GM23338 (cell line): ENCODE measurements around the gene PPP2R2B. TPM values are rescaled to one million over a fixed set of nuclear protein-coding genes. Genes with fewer than 3 reads are reported as not detected.

ENCODE experiments used
- ATAC-seq: fragments of 200-7000 bp; cut with Tn5 transposase; 3 replicates; pipeline ENCODE4 v1.9.1; 2020
- DNase-seq: peaks from one replicate; pipeline ENCODE4 v3.0.0-alpha.2; 2015; ENCODE audit warnings: low spot score
- H2AFZ ChIP-seq: fragments of 200-600 bp; sonication (generic); 2 replicates; pipeline ENCODE4 v1.8.0; 2016; ENCODE audit warnings: antibody characterized with exemption, mild to moderate bottlenecking, moderate library complexity
- H3F3A ChIP-seq: fragments of 200-600 bp; sonication (generic); replicated peaks from 2 replicates; pipeline ENCODE4 v1.8.0; 2017; ENCODE audit warnings: antibody characterized with exemption, mixed run types, low read depth
- H3K27ac ChIP-seq: fragments of 200-600 bp; sonication (generic); 2 replicates; pipeline ENCODE4 v1.6.1; 2016; ENCODE audit warnings: low read depth
- H3K27me3 ChIP-seq: fragments of 200-600 bp; sonication (generic); 2 replicates; pipeline ENCODE4 v1.8.0; 2016; ENCODE audit warnings: mild to moderate bottlenecking, mixed run types, moderate library complexity; ENCODE audit not compliant: insufficient read depth
- H3K36me3 ChIP-seq: fragments of 200-600 bp; sonication (generic); 2 replicates; pipeline ENCODE4 v1.8.0; 2016; ENCODE audit warnings: mild to moderate bottlenecking; ENCODE audit not compliant: insufficient read depth
- H3K4me1 ChIP-seq: fragments of 200-600 bp; sonication (generic); 2 replicates; pipeline ENCODE4 v1.8.0; 2016; ENCODE audit warnings: mild to moderate bottlenecking, moderate library complexity; ENCODE audit not compliant: insufficient read depth
- H3K4me2 ChIP-seq: fragments of 200-600 bp; sonication (generic); 2 replicates; pipeline ENCODE4 v1.7.1; 2017; ENCODE audit warnings: mixed run types
- H3K4me3 ChIP-seq: fragments of 200-600 bp; sonication (generic); 2 replicates; pipeline ENCODE4 v1.6.1; 2016; ENCODE audit warnings: mixed run types
- H3K79me2 ChIP-seq: fragments of 200-600 bp; sonication (generic); replicated peaks from 2 replicates; pipeline ENCODE4 v1.8.0; 2017; ENCODE audit warnings: mild to moderate bottlenecking; ENCODE audit not compliant: insufficient read depth
- H3K9me2 ChIP-seq: fragments of 200-600 bp; sonication (generic); 2 replicates; pipeline ENCODE4 v1.8.0; 2017; ENCODE audit not compliant: insufficient read depth
- H4K20me1 ChIP-seq: fragments of 200-600 bp; sonication (generic); replicated peaks from 2 replicates; pipeline ENCODE4 v1.8.0; 2017; ENCODE audit warnings: mild to moderate bottlenecking; ENCODE audit not compliant: insufficient read depth
- H3K27ac Mint-ChIP-seq: 2 replicates; pipeline ENCODE4 v1.8.0; 2020; ENCODE audit warnings: inconsistent platforms, mild to moderate bottlenecking, moderate library complexity, mixed read lengths
- H3K27me3 Mint-ChIP-seq: 3 replicates; pipeline ENCODE4 v1.8.0; 2022; ENCODE audit warnings: low read depth, mild to moderate bottlenecking, moderate library complexity, mixed read lengths, inconsistent platforms; ENCODE audit not compliant: insufficient read depth, poor library complexity
- H3K36me3 Mint-ChIP-seq: 3 replicates; pipeline ENCODE4 v1.8.0; 2021; ENCODE audit warnings: low read depth, mild to moderate bottlenecking, inconsistent platforms, moderate library complexity, mixed read lengths
- H3K4me1 Mint-ChIP-seq: 3 replicates; pipeline ENCODE4 v1.8.0; 2020; ENCODE audit warnings: mild to moderate bottlenecking, inconsistent platforms, mixed read lengths
- H3K4me3 Mint-ChIP-seq: 3 replicates; pipeline ENCODE4 v1.8.0; 2021; ENCODE audit warnings: moderate library complexity, mild to moderate bottlenecking, inconsistent platforms, mixed read lengths
- H3K9me3 Mint-ChIP-seq: 3 replicates; pipeline ENCODE4 v1.8.0; 2020; ENCODE audit warnings: moderate library complexity, mild to moderate bottlenecking, inconsistent platforms, mixed read lengths
- CREB1 ChIP-seq: fragments of 250-450 bp; sonication (Bioruptor Pico); IDR thresholded peaks from 2 replicates; pipeline ENCODE4 v1.5.0; 2020; ENCODE audit warnings: low read depth, mild to moderate bottlenecking, moderate library complexity
- EZH2 ChIP-seq: fragments of 200-600 bp; sonication (generic); IDR thresholded peaks from one replicate; pipeline ENCODE4 v1.8.0; 2017; ENCODE audit warnings: antibody characterized with exemption, mild to moderate bottlenecking, low read depth; ENCODE audit not compliant: unreplicated experiment
- EZH2phosphoT487 ChIP-seq: fragments of 200-600 bp; sonication (generic); IDR thresholded peaks from one replicate; pipeline ENCODE4 v1.8.1; 2018; ENCODE audit warnings: antibody characterized with exemption; ENCODE audit not compliant: unreplicated experiment
- JUNB ChIP-seq: IDR thresholded peaks from one replicate; pipeline ENCODE4 v1.6.1; 2016; ENCODE audit warnings: antibody characterized with exemption; ENCODE audit not compliant: unreplicated experiment
- NANOG ChIP-seq: IDR thresholded peaks from 2 replicates; pipeline ENCODE4 v1.6.1; 2016; ENCODE audit warnings: antibody characterized with exemption, borderline replicate concordance
- POLR2AphosphoS5 ChIP-seq: IDR thresholded peaks from 2 replicates; pipeline ENCODE4 v1.6.1; 2016; ENCODE audit warnings: antibody characterized with exemption, low read depth
- STAT1 ChIP-seq: IDR thresholded peaks from one replicate; pipeline ENCODE4 v1.6.1; 2016; ENCODE audit warnings: antibody characterized with exemption; ENCODE audit not compliant: unreplicated experiment
- ZNF114 ChIP-seq: fragments of 250-450 bp; sonication (Bioruptor Pico); IDR thresholded peaks from 2 replicates; pipeline ENCODE4 v1.5.0; 2020; ENCODE audit warnings: mild to moderate bottlenecking, moderate library complexity
- ZNF331 ChIP-seq: fragments of 250-450 bp; sonication (Bioruptor Pico); IDR thresholded peaks from 2 replicates; pipeline ENCODE4 v1.5.0; 2020; ENCODE audit warnings: low read depth, mild to moderate bottlenecking, moderate library complexity
- polyA plus RNA-seq: library from polyadenylated mRNA; unstranded; fragments of >200 nt; fragmentation: Nextera tagmentation; extraction: Ambion mirVana; gene quantifications from 2 replicates; pipeline ENCODE4 v1.2.1, GENCODE V29; 2016
- total RNA-seq: library from RNA; depleted of rRNA; stranded (reverse); fragments of >200 nt; shearing (Covaris generic); gene quantifications from 2 replicates; pipeline ENCODE4 v1.2.3, GENCODE V29; 2014
- TF ChIP-seq, protein P1 (sequence below): IDR thresholded peaks from one replicate; pipeline ENCODE4 v1.6.1; 2018; ENCODE audit warnings: antibody characterized with exemption; ENCODE audit not compliant: unreplicated experiment
- TF ChIP-seq, protein P2 (sequence below): IDR thresholded peaks from 2 replicates; pipeline ENCODE4 v1.6.1; 2016; ENCODE audit warnings: antibody characterized with exemption
- TF ChIP-seq, protein P3 (sequence below): fragments of 250-450 bp; sonication (Bioruptor Pico); IDR thresholded peaks from 2 replicates; pipeline ENCODE4 v1.5.0; 2020; ENCODE audit warnings: mild to moderate bottlenecking, moderate library complexity
- TF ChIP-seq, protein P4 (sequence below), 2 experiments: fragments of 200-600 bp in 1 of 2; sonication (generic) in 1 of 2; conservative IDR thresholded peaks; 2 replicates each; pipeline versions ENCODE4 v1.5.1 to v1.6.1; 2016 to 2017; ENCODE audit warnings: antibody characterized with exemption in 2 of 2, low read depth in 2 of 2, mild to moderate bottlenecking in 2 of 2, moderate library complexity in 1 of 2

Gene PPP2R2B
- total and polyA plus RNA-seq, 2 experiments from 2014 or later = 21.3 to 33.9 TPM

DNA sequence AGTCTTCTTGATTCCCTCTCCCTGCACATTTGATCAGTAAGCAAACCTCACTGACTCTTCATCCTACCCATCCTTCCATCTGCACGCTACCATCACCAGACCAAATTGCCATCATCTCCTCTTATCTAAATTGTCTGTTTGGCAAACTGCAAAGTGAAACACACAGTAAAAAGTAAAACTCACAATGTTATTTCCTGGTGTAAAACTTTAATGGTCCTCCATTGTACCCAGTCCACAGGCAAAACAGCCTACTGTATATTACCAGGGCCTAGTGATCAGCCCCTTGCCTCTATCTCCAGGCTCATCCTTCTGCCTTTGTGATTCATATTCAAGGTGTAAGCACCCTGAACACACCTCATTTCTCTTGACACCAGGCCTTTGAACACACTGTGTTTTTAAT lies 279.3 kb downstream of the PPP2R2B start:
- no peak for DNase-seq
- no peaks in the 10 kb centered on the region for H3K4me1 Mint-ChIP-seq
- H3K27ac Mint-ChIP-seq = no peak overlapping the region
- no peaks in the 10 kb centered on the region for H3K79me2 ChIP-seq
- H3K4me2 ChIP-seq = no peak overlapping the region
- no peaks in the 10 kb centered on the region for H3K4me1 ChIP-seq
- H3K4me3 ChIP-seq = no peak overlapping the region
- H3K36me3 ChIP-seq = no peaks in the 10 kb centered on the region
- H4K20me1 ChIP-seq = no peaks in the 10 kb centered on the region
- no peak for ATAC-seq
- H3K4me3 Mint-ChIP-seq = no peak overlapping the region
- no peaks in the 10 kb centered on the region for H3K27me3 ChIP-seq
- TF ChIP-seq, protein P1, sequence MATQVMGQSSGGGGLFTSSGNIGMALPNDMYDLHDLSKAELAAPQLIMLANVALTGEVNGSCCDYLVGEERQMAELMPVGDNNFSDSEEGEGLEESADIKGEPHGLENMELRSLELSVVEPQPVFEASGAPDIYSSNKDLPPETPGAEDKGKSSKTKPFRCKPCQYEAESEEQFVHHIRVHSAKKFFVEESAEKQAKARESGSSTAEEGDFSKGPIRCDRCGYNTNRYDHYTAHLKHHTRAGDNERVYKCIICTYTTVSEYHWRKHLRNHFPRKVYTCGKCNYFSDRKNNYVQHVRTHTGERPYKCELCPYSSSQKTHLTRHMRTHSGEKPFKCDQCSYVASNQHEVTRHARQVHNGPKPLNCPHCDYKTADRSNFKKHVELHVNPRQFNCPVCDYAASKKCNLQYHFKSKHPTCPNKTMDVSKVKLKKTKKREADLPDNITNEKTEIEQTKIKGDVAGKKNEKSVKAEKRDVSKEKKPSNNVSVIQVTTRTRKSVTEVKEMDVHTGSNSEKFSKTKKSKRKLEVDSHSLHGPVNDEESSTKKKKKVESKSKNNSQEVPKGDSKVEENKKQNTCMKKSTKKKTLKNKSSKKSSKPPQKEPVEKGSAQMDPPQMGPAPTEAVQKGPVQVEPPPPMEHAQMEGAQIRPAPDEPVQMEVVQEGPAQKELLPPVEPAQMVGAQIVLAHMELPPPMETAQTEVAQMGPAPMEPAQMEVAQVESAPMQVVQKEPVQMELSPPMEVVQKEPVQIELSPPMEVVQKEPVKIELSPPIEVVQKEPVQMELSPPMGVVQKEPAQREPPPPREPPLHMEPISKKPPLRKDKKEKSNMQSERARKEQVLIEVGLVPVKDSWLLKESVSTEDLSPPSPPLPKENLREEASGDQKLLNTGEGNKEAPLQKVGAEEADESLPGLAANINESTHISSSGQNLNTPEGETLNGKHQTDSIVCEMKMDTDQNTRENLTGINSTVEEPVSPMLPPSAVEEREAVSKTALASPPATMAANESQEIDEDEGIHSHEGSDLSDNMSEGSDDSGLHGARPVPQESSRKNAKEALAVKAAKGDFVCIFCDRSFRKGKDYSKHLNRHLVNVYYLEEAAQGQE = no peak
- TF ChIP-seq ZNF114 (no peak), POLR2AphosphoS5 (no peak), EZH2 (no peak), CREB1 (no peak), NANOG (no peak), JUNB (no peak), ZNF331 (CRISPR knock-in tag) (no peak), EZH2phosphoT487 (no peak), STAT1 (no peak)
- TF ChIP-seq, protein P2, sequence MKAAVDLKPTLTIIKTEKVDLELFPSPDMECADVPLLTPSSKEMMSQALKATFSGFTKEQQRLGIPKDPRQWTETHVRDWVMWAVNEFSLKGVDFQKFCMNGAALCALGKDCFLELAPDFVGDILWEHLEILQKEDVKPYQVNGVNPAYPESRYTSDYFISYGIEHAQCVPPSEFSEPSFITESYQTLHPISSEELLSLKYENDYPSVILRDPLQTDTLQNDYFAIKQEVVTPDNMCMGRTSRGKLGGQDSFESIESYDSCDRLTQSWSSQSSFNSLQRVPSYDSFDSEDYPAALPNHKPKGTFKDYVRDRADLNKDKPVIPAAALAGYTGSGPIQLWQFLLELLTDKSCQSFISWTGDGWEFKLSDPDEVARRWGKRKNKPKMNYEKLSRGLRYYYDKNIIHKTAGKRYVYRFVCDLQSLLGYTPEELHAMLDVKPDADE = no peak
- TF ChIP-seq, protein P3, sequence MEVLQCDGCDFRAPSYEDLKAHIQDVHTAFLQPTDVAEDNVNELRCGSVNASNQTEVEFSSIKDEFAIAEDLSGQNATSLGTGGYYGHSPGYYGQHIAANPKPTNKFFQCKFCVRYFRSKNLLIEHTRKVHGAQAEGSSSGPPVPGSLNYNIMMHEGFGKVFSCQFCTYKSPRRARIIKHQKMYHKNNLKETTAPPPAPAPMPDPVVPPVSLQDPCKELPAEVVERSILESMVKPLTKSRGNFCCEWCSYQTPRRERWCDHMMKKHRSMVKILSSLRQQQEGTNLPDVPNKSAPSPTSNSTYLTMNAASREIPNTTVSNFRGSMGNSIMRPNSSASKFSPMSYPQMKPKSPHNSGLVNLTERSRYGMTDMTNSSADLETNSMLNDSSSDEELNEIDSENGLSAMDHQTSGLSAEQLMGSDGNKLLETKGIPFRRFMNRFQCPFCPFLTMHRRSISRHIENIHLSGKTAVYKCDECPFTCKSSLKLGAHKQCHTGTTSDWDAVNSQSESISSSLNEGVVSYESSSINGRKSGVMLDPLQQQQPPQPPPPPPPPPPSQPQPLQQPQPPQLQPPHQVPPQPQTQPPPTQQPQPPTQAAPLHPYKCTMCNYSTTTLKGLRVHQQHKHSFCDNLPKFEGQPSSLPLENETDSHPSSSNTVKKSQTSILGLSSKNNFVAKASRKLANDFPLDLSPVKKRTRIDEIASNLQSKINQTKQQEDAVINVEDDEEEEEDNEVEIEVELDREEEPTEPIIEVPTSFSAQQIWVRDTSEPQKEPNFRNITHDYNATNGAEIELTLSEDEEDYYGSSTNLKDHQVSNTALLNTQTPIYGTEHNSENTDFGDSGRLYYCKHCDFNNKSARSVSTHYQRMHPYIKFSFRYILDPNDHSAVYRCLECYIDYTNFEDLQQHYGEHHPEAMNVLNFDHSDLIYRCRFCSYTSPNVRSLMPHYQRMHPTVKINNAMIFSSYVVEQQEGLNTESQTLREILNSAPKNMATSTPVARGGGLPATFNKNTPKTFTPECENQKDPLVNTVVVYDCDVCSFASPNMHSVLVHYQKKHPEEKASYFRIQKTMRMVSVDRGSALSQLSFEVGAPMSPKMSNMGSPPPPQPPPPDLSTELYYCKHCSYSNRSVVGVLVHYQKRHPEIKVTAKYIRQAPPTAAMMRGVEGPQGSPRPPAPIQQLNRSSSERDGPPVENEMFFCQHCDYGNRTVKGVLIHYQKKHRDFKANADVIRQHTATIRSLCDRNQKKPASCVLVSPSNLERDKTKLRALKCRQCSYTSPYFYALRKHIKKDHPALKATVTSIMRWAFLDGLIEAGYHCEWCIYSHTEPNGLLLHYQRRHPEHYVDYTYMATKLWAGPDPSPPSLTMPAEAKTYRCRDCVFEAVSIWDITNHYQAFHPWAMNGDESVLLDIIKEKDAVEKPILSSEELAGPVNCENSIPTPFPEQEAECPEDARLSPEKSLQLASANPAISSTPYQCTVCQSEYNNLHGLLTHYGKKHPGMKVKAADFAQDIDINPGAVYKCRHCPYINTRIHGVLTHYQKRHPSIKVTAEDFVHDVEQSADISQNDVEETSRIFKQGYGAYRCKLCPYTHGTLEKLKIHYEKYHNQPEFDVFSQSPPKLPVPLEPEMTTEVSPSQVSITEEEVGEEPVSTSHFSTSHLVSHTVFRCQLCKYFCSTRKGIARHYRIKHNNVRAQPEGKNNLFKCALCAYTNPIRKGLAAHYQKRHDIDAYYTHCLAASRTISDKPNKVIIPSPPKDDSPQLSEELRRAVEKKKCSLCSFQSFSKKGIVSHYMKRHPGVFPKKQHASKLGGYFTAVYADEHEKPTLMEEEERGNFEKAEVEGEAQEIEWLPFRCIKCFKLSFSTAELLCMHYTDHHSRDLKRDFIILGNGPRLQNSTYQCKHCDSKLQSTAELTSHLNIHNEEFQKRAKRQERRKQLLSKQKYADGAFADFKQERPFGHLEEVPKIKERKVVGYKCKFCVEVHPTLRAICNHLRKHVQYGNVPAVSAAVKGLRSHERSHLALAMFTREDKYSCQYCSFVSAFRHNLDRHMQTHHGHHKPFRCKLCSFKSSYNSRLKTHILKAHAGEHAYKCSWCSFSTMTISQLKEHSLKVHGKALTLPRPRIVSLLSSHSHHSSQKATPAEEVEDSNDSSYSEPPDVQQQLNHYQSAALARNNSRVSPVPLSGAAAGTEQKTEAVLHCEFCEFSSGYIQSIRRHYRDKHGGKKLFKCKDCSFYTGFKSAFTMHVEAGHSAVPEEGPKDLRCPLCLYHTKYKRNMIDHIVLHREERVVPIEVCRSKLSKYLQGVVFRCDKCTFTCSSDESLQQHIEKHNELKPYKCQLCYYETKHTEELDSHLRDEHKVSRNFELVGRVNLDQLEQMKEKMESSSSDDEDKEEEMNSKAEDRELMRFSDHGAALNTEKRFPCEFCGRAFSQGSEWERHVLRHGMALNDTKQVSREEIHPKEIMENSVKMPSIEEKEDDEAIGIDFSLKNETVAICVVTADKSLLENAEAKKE = no peak
- TF ChIP-seq, protein P4, sequence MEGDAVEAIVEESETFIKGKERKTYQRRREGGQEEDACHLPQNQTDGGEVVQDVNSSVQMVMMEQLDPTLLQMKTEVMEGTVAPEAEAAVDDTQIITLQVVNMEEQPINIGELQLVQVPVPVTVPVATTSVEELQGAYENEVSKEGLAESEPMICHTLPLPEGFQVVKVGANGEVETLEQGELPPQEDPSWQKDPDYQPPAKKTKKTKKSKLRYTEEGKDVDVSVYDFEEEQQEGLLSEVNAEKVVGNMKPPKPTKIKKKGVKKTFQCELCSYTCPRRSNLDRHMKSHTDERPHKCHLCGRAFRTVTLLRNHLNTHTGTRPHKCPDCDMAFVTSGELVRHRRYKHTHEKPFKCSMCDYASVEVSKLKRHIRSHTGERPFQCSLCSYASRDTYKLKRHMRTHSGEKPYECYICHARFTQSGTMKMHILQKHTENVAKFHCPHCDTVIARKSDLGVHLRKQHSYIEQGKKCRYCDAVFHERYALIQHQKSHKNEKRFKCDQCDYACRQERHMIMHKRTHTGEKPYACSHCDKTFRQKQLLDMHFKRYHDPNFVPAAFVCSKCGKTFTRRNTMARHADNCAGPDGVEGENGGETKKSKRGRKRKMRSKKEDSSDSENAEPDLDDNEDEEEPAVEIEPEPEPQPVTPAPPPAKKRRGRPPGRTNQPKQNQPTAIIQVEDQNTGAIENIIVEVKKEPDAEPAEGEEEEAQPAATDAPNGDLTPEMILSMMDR (conservative IDR thresholded peaks at IDR 0.05; ENCODE audit: low read depth in 2 of 2) = no peak
- H3F3A ChIP-seq = no peaks in the 10 kb centered on the region
- no peaks in the 10 kb centered on the region for H3K9me2 ChIP-seq
- H3K36me3 Mint-ChIP-seq = no peaks in the 10 kb centered on the region
- H3K27me3 Mint-ChIP-seq = no peaks in the 10 kb centered on the region
- no peak overlapping the region for H3K27ac ChIP-seq
- H2AFZ ChIP-seq = no peak overlapping the region
- no peaks in the 10 kb centered on the region for H3K9me3 Mint-ChIP-seq
